HG02981 (cell line): ENCODE data around the gene INO80E.

Experiments used
- ATAC-seq: cut with Tn5 transposase; IDR thresholded peaks from one replicate; pipeline ENCODE4 v1.9.1; 2021; ENCODE audit warnings: mild to moderate bottlenecking, moderate library complexity; ENCODE audit not compliant: unreplicated experiment

Gene INO80E

DNA sequence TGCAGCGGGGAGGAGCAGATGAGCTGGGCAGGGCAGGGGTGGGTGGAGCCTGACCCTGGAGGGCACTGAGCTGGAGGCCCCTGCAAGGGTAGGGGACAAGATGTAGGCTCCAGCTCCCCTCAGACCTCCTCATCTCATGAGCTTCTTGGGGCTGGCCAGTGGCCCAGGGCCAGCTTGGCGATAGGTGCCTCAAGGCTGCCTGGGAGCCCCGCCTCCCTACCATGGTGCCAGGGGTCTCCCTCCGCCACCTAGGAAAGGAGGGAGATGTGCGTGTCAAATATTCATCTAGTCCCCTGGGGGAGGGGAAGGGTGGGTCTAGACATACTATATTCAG, 4.5 kb upstream of the INO80E start:
- ATAC-seq = no peak

DNA sequence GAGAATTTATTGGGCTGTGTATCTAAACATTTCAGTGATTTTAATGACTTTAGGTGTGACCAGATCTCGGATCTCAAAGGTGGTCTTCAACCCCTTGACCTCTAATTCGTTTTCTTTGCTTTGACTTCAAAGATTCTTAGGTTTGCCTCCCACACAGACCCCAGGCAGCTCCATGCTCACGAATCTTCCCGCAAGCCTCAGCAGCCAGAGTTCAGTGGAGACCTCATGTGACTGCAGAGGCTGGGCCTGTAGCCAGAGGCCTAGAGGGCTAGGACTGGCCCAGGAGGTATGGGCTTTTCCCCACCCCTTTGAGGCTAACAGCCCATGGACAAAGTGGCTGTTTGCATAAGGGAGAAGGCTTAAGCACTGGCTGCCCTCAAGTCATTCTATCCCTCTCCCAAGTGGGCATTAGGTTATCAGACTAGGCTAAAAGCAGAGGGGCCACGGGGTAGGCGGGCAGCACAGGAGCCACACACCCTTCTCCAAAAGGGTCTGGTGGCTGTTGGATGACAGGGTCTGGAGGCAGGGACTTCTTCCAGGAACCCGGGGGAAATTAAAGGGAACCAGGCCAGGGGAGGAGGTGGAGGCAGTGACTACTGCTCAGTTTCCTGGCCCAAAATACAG, 3.6 kb upstream of the INO80E start:
- no peak for ATAC-seq

DNA sequence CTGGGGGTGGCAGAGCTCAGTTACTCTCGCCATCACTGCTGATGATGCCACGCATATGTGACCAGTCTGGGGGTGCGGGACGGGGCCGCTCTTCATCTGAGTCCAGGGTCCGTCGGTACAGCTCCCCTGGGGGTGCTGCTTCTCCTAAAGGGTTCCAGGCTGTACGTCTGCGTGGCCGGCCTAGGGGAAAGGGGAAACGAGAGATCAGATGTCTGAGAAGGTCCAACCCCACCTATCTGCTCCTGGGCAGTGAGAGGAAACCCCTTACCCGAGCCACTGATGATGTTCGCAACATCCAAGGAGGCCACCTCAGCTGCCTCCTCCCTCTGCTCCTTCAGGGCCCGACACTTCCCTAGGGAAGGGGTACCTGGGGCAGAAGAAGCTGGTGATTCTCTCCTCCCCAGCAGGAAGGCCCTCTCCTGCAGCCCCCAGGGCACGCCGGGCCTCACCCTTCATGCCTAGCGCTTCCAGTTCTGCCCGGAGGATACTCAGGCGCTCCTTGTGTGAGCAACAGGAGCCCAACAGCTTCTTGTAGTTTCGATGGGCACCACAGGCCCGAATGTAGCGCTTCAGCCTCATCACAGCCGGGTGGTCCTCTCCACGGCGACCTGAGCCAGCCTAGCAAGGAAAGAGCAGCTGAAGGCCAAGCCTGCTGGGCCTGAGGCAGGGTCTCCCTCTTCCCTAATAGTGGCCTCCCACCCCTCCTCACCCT, 2.7 kb upstream of the INO80E start:
- no peak for ATAC-seq

DNA sequence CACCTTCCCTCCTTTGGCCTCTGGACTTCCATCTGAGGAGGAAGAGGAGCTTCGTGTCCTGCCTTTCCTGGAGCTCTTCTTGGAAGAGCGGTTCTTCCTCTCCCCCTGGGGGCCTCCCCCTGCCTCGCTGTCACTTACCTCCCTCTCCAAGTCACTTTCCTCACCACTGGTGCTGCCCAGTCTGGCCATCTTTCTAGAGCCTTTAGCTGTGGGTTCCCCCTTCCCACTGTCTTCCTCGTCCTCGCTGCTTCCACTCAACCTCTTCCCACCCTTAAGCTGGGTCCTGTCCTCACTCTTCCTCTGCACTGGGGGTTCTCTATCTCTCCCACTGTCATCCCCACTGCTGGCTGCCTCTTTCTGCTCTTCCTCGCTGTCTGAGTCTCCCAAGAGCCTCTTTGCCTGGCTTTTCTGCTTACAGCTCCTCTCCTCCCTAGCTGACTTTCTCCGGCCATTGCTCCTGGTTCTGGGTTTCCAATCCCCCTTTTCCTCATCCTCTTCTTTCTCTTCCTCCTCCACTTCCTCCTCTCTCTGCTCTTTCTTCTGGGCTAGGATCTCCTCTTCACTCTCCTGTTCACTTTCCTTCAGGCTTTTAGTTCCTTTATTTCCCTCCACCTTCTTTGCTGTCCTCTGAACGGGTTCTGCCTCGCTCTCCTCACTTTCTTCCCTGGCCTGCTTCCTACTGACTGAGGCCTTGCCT, 2.0 kb upstream of the INO80E start:
- ATAC-seq = no peak

DNA sequence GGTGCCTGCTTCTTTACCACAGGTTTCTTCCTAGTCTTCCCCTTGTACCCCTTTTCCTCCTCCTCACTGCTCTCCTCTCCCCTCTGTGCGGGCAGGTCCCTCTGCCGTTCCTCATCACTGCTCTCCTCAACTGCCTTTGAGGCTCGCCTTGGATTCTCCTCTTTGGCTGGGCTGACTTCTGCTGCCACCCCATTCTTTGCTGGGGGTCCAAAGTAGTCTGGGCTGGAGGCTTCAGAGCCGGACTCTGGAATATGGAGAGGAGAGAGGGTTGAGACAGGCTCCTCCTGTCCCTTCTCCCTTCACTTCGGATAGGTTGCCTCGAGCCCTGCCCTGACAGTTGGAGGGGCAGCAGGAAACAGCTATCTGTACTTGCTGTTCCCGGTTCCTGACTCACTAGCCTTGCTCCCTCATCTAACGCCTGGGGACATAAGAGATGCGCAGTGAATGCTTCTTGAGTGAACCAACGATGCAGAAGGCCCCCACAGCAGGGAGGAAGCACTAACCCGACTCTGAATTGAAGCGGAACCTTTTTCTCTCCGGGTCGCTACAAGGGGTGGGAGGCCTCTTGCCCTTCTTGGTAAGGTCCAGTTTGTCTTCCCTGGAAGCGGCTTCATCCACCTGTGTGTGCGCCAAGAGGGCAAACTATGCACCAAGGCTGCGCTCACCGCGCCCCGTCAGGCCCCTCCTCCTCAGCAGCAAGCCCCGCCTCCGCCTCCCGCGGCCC, 1.3 kb upstream of the INO80E start:
- ATAC-seq = no peak

DNA sequence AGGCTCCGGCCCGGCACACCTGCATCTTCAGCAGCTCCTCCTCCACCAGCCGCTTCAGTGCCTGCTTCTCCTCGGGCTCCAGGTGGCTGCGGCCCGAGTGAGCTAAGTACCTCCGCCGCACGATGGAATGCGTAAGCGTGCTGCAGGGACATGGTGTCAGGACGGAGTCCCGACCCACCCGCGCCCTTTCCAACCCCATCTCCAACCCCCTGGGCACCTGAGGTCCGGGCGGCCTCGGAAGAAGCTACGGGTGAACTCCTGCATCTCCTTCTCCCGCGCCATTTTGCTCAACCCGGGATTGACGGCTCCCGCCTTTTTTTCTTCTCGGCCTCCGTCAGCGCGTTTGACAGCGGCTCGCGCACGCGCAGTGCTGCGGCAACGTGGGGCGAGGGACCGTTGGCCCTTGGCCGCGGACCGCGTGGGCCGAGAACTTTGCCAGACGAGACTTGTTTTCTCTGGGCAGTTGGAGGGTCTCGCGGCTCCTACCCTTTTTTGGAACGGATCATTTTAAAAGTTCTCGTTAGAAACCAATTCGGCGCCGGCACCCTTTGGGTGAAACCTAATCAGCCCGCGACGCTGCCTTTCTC, 624 bp upstream of the INO80E start, which contains the start of gene HIRIP3:
HIRIP3 (minus strand) TSS at position 294 of the 587 bp plus-strand sequence; CDS start at position 282, 12 bp downstream.
- peak; percentile 32 for ATAC-seq

DNA sequence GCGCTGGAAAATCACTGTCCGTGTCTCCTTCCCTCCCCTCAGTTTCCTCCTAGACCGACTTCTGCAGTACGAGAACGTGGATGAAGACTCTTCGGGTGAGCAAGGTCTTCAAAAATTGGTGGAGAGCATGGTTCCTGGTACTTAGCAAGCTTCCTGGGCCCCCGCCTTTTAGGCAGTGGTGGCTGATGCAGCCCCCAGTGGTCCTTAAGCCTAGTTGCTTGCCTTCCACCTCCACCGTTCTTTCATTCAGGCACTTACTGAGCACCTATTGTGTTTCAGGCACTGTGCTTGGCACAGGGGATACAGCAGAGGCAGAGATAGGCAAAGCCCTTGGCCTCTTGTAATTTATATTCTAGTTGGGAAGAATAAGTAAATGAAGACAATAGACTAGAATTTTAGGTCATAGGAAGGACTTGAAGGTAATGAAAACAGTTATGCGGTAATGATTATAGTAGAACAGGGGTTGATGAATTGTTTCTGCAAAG, 767 bp downstream of the INO80E start:
- ATAC-seq = no peak

DNA sequence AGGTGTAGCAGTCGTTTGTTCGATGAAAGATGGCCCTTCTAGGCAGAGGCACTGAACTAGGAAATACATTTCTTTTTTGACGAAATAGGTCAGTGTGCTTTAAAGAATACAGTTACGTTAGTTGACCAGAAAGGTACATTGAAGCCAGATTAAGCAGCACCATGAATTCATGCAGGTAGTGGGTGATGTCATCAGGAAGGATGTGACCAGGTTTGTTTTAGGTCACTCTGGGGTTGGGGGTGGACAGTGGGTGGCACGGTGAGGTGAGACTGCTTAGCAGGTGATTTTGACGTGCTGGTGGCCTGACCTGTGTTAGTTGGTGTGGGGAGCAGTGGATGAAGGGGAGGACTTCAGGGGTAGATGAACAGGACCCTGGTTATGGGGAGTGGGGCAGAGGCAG, 3.6 kb downstream of the INO80E start:
- no peak for ATAC-seq

DNA sequence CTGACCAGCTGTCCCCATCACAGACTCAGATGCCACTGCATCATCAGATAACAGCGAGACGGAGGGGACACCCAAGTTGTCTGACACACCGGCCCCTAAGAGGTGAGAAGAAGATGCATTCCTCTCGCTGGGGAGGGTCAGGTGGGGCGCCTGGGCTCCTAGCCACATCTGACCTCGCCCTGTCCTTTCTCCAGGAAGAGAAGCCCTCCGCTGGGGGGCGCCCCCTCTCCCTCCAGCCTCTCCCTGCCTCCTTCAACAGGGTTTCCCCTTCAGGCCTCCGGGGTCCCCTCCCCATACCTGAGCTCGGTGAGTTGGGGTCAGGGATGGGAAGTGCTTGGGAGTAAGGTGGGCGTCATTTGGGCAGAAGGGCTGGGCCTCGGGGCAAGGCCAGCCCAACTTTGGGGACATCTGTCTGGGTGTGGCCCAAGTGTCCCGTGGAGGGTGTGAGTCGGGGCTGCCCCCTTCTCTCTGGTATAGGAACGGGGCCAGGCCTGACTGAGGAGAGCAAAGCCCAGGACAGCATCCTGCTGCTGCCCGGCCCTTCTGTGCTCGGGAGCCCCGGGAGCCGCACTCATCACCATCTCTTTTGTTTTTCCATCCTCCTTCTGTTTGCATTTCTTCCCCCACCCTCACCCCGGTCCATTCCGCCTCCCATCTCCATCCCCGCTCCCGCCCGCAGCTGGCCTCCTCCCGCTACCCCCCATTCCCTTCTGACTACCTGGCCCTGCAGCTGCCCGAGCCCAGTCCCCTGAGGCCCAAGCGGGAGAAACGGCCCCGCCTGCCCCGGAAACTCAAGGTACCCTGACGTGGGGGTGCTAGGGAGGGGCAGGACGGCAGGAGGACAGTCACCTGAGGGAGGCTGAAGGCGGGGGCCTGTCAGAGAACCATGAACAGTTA, 4.9 kb downstream of the INO80E start:
- ATAC-seq = no peak

DNA sequence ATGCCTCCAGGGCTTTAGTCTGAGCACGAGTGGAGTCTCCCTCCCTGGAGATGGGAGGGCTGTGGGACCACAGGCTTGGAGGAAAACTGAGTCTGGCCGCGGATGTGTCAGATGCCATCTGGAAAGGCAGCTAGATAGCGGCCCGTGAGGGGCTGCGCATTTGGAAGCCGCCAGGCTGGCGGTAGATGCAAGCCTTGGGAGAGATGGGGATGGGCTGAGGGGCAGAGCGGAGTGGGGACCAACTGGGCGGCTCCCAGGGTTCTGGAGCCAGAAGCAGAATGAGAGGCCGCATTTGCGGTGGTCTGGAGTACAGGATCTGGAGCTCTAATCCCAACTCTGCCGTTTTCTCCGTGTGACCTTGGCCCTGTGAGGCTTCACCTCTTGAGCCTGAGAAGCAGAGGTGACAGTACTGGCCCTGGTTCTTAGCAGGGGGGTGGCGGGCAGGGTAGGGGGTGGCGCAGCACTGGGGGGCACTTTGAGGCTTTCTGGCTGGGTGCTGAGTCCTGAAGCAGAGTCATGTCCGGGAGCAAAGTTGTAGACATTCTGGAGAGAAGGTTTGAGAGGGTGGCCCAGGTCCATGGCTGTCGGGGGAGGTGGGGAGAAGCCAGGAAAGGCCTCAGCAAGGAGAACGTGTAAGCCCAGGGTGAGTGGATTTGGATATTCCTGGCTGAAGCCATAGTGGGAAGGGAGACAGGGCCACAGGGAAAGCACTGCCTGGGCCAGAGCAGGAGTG, 6.7 kb downstream of the INO80E start:
- no peak for ATAC-seq

DNA sequence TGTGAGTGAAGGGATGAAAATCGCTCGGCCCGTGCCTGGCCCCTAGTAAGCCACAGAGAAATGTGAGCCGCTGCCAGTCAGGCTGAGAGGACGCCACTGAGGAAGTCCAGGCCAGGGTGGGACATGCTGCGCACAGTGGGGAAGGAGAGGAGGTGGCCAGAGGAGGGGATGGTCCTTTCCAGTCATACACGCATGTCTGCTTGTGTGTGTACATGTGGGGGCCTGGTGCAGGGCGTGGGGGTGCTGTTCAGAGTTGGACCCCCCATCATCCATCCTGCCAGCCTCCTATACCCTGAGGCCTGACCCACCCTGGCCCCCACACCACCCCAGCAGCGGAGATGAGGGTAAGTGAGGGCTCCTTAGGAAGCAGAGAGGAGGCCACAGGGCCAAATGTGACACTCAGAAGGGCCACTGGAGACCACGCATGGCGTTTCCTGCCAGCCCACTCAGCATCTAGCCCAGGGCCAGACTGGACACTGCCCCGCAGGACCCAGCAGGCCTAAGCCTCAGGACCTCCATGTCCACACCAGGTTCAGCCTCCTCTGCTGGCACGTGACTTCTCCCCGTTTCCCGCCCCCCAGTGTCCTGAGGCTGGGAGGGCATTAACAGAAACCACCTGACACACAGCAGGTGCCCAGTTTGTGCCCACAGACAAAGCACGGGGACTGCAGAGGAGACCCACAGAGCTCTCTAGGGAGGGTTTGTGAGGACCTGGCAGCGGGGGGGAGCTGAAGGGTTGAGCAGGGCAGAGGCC, 7.8 kb downstream of the INO80E start:
- ATAC-seq = no peak

DNA sequence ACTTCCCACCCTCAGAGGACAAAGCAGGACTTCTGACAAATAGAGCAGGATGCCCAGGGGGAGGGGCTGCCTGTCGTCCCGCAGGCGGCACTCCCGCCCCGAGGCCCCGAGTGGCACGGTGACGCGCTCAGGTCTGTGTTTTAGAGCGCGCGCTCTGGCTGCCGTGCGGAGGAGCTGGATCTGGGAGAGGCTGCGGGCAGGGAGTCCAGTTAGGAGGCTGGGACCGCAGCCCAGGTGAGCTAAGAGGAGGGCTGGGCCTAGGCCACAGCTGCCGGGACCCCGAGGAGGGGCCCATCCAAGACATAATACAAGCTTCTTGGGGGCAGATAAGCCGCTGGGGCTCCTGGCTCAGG, 8.4 kb downstream of the INO80E start:
- ATAC-seq = no peak

DNA sequence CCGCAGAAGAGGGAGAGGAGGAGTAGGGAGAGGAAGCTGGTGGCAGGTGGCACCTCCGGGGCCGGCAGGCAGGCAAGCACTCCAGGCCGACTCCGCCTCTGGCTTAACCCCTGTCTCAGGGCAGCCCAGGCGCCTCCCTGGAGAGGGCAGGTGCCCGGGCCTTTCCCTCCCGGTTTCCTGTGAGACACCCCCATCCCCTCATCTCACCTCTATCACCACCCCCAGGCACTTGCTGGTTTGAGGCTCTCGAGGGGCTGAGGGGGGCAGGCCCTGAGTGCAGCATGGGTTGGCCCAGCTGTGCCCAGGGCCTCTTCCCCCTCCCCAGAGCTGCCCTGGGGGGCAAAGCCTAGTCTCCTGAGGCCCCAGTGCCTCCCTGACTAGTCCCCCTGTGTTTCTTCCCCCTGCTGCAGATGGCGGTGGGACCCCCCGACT, 8.8 kb downstream of the INO80E start:
- ATAC-seq = no peak

DNA sequence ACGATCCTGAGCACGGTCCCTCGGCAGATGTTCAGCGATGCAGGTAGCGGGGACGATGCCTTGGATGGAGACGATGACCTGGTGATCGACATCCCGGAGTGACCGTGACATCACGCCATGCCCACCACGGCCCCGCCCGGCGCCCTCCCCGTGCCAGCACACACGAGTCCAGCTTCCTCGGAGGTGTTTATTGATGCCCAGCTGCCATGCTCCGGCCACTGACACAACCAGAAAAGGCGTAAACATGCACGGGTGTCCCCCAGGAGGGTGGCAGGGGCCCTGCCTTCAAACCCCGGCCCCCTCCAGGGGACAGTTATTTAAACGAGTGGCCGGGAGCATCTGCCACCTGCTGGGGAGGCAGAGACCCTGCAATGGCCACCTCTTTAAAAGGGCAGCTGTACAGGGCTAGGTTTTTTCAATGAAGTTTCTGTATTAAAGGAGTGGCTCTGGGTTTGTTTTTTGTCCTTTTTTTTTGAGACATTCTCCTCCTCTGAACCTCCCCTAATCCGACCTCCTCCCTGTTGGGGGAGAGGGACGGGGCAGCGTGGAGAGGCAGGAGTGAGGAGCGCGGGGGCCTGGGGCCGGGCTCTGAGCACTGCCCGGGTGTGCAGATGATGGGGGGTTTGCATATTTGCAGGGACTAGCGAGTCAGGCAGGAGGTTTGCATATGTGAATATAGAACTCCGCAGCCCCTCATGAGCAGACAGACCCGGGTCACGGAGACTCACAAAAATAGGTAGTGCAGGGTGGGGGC, 9.5 kb downstream of the INO80E start:
- no peak for ATAC-seq

DNA sequence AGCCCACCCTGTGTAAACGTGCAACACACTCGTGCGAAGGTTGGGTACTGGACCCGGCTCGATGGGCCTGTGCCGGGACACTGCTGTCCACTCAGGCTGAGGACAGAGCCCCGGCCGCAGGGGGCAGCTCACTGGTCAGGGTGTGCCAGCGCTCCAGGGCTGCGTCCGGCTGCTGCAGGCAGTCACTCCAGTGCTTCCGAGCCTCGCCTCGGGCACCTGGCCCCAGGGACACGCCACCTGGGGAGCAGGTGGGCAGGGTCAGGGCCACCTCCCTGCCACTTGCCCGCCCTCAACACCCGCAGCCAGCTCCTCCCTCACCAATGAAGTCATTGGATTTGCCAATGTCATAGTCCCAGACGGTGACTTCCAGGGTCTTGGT, 10.0 kb downstream of the INO80E start:
- ATAC-seq = no peak

DNA sequence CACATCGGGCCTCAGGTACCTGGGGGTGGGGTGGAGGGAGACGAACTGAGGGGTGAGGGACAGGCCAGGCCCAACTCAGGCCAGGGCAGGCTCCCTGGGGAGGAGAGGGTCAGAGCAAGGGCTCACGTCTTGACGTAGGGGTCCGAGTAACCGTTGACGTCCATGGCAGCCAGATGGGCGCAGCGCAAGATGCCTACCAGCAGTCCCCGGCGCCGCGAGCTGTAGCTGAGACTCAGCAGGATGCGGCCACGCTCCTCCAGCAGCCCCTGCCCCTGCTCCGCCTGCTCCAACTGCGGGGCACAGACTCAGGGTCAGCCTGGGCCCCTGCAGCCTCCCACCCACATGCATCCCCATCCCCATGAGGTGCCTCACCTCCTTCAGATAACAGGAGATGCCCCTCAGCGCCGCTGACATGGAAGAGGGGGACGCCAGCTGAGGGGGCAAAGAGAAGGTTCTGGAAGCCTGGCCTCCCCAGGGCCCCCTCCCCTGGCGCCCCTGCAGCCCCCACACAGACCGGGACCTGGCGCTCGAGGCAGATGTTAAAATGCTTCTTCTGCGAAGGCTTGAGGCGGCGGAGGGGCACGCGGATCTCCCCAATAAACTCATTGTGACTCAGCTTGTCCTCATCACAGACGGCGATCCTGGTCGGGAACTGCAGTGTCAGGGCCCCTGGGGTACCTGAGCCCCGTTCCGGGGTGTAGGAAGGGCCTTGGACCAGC, 10.8 kb downstream of the INO80E start:
- no peak for ATAC-seq

DNA sequence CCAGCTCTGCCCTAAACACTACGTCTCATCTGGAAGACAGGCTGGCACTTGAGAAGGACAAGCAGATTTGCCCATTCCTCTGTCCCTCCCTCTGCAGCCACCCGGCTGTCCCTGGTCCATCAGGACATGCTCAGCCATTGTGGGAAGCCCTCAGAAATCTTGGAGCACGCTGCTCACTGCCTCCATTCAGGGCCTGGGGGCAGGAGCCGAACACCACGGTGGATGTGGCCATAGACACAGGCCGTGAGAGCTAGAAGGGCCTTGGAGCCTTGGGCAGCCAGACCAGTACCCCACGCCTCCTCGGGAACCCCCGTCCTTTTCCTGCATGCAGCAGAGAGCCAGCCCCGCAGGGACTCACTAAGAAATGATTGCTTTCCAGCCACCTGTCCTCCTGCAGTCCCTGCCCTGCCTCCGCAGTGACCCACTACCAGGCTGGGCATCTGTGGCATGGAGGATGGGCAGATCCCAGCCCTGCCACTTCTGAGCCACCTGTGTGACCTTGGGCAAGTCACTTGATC, 11.4 kb downstream of the INO80E start:
- no peak for ATAC-seq
